GM19351 (cell line): ENCODE results near the gene ESRP2.

ENCODE experiments used
- ATAC-seq: cut with Tn5 transposase; IDR thresholded peaks from one replicate; pipeline ENCODE4 v1.9.1; 2021; ENCODE audit warnings: mild to moderate bottlenecking, moderate library complexity; ENCODE audit not compliant: unreplicated experiment

ESRP2 gene

GRCh38 chr16:68235887-68236136 is at the start of gene ESRP2:
Gene ESRP2, minus strand, starts transcription at chr16:68236127. Its CDS starts 82 bp downstream, at chr16:68236045.
- no peak for ATAC-seq

DNA sequence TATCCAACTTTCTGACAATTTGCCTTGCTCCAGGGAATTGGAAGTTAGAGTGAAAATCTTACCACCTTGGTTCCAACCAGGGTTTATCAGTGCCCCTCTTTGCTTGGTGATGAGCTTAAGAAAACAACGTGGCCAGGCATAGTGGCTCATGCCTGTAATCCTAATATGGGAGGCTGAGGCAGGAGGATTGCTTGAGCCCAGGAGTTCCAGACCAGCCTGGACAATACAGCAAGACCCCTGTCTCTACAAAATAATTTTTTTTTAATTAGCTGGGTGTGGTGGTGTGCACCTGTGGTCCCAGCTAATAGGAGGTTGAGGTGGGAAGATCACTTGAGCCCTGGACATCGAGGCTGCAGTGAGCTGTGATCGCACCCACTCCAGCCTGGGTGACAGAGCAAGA is 49.8 kb upstream of the ESRP2 start:
- ATAC-seq, result no peak

- ATAC-seq, result peak; percentile 59
Observed at GRCh38 chr16:68284847-68285246, 48.9 kb upstream of the ESRP2 start.

- peak; percentile 41 for ATAC-seq
Observed at GRCh38 chr16:68283801-68284598, 48.1 kb upstream of the ESRP2 start.

- ATAC-seq, result no peak
Observed at GRCh38 chr16:68283346-68283745, 47.4 kb upstream of the ESRP2 start.

- ATAC-seq, result no peak
Observed at GRCh38 chr16:68282064-68282452, 46.1 kb upstream of the ESRP2 start.

DNA sequence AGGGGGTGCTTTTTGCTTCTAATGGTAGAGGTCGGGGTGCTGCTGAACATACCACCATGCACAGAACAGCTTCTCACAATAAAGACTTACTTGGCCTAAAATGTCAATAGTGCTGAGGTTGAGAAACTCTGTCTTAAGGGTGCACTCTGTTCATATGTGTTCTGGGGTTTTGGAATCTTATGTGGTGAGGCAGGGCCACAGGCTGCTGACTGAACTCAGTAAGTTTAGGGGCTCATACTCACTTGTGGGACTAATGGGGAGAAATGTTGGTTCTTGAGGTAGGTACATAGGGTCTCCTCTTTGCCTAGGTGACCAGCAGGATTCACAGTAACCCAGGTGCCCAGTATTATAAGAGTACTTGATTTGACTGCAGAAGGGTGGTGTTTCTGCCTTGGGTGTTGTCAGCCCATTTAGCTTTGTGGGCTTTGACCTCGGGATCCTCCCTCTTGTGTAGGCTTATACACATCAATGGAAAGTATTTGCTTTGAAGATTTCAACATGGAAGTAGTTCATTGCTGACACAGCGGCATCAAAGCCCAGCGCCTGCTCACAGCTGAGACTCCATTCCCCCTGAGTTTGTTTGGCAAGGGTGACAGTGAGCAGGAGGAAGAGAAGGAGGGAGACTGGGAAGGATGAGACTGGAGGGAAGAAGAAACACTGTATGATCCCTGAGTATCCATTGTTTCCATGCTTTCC is 45.6 kb upstream of the ESRP2 start:
- no peak for ATAC-seq

DNA sequence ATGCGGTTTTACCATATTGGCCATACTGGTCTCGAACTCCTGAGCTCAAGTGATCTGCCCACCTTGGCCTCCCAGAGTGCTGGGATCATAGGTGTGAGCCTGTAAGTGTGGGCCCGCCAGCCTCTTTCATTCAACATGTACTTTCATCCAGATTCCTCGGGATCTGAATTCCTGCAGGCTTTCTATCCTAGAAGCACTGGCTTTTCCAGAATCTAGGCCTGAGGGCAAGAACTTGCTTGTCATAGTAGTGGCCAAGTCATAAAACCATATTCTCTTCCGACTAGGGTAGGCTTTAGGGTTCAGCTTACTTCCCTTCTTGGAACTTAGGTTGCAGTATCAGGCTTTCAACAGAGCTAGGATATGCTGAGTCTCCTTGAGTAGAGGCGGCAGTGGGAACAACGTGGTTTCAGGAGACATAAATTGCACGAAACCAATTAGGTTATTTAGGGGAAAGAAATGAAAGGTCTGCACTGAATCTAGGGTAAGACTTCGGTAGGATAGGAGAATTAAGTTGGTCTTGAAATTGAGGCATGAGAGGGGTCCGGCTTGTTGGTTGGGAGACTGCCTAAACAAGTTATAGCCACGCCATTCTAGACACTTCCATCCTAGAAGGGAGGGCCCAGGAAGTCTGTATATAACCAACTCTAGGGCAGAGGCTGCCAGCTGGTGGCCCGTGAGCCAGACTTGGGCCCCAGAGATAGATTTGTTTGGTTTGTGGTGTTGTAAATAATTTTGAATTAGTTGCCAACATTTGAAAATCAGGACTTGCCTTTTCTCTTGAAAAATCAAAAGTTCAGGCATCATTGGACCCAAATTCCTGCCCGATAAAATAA is 44.0 kb upstream of the ESRP2 start:
- no peak for ATAC-seq

DNA sequence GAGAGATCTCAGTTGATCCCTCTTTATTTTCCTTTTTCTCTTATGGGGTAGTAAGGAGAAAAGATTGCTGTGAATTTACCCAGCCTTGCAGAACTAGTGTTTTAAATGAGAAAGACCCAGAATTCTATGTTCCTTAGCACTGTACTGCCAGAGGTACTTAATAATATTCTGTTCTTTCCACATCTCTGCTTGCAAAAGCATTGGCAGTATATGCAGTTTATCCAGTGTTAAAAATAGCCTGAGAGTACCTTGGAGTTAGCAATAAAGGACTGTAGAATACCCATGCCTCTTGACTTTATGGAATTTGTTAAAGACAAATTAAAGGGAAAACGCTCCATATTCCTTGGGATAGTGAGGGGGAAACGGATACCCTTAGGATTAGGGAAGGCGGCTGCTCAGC is 40.3 kb upstream of the ESRP2 start:
- ATAC-seq, result no peak

DNA sequence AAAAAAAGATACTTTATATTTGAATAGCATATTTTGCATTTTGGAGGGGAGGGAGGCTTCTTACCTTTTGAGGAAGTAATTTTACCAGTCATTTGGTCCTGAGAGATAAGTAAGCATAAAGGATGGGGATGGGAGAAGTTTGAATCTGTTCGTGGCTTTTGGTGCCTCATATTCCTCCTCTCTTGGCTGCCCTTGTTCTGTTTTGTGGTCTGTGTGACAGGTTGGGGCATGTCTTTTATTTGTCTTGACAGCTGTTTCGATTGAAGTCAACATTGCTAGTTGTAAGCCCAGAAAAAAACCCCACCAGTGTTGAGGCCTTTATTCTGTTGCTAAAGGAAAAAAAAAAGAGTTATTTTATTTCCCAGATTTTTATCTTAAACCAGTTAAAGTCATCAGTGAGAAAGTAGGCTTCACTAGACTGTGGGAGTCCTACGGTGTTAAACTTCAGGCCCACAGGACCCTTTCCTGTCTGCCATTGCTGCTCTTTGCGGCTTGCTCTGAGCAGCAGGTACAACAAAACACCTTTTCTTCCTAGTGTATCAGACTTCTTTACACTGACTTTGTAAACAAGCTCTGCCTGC is 39.8 kb upstream of the ESRP2 start:
- ATAC-seq, result peak; percentile 66

DNA sequence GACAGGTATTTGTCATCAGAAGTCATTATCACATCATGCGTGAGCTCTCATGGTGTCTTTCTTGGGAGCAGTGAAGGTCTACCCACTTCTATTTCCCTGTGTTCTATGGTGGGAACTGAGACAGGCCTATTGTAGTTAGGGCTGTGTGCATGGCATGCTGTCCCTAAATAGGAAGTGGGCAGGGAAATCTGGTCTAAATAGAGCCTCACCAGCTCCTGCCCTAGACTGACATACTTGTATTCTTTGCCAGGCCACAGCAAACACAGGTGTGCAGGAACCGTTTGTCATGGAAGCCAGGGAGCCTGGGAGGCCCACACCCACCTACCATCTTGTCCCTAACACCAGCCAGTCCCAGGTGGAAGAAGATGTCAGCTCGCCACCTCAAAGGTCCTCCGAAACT is 38.5 kb upstream of the ESRP2 start:
- ATAC-seq, result no peak

DNA sequence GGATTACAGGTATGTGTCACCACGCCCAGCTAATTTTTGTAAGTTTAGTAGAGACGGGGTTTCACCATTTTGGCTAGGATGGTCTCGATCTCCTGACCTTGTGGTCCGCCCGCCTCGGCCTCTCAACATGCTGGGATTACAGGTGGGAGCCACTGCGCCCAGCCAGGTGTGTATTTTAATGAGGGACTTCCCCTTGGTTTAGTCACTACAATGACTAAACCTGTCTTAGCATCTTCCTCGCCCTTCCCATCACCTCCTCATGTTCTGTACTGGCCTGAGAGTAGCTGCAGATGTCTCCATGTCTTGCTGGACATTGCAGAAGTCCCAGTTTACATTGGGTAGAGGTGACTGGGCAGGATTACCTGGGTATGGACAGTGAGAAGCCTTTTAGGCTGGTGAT is 38.0 kb upstream of the ESRP2 start:
- no peak for ATAC-seq

DNA sequence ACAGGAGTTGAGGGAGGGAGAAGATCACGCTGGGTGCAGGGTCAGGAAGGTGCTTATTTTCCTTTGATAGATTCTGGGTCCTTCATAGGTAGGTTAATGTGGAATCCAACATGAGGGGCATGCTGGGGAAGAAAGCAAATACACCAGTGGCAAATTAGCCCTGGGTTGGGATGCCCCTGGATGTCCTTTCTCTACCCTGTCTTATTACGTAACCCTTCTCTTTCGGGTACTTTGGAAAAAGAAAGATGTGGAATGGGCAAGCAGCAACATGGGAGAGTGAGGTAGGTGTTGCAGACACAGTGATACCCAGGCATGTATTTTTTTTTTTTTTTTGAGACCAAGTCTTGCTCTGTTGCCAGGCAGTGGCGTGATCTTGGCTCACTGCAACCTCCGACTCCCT is 37.5 kb upstream of the ESRP2 start:
- ATAC-seq, result no peak

DNA sequence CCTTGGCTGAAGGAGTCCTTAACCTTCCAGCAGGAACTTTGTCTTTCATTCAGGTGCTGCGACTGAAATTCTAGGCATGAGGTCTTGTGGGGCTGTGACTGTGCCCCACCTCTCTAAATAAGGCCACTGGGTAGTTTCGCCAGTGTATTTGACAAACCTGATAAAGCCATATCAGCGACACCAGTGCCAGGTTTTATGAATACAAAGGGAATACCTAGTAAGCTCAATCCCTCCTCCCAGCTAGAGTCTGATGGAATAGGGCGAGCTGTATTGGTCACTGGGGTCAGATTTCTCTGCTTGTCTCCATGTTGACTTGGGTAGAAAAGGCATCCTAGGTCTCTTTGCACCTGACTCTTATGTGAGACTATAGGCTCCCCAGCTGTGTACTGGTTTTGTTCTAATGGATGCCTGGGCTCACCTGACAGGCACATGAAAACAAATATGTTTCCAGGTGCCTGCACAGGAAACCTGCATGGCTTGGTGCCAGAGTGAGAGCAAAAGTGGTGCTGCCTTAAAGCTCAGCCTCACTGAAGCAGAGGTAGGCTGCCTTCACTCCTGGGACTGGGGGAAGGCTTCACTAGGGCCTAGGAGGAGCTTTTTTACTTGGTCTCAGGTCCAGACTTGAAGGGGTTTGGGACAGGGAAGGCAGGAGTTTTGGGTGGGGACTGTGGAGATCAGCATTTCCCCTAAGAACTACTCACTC is 36.7 kb upstream of the ESRP2 start:
- ATAC-seq, result no peak

DNA sequence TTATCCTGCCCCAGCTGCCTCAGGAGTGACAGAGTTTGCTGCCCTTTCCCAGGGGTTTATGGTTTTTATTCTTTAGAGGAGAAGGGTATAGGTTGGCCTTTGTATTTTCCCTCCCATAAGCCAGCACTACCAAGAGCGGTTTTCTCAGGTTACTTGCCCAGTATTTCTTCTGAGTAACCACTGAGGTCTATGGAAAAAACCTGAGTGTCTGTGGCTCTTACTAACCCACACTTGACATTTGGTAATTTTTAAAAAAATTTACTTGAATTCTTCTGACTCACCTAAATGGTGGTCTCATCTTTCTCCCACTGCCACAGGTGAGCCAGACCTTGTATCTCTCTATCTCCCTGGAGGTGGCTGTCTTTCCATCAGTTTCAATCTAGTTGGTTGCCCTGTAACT is 34.4 kb upstream of the ESRP2 start:
- no peak for ATAC-seq

DNA sequence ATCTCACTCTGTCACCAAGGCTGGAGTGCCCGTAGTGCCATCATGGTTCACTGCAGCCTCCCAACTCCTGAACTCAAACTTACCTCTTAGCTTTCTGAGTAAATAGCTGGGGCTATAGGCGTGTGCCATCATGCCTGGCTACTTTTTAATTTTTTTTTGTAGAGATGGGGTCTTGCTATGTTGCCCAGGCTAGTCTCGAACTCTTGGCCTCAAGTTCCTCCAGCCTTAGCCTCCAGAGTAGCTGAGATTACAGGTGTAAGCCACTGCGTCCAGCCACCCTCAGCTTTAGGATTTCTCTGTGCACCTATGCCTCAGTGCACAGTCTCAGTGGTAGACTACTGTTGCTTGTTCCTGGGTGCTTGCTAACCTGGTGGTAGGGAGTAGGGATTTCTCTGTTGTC is 33.9 kb upstream of the ESRP2 start:
- no peak for ATAC-seq

DNA sequence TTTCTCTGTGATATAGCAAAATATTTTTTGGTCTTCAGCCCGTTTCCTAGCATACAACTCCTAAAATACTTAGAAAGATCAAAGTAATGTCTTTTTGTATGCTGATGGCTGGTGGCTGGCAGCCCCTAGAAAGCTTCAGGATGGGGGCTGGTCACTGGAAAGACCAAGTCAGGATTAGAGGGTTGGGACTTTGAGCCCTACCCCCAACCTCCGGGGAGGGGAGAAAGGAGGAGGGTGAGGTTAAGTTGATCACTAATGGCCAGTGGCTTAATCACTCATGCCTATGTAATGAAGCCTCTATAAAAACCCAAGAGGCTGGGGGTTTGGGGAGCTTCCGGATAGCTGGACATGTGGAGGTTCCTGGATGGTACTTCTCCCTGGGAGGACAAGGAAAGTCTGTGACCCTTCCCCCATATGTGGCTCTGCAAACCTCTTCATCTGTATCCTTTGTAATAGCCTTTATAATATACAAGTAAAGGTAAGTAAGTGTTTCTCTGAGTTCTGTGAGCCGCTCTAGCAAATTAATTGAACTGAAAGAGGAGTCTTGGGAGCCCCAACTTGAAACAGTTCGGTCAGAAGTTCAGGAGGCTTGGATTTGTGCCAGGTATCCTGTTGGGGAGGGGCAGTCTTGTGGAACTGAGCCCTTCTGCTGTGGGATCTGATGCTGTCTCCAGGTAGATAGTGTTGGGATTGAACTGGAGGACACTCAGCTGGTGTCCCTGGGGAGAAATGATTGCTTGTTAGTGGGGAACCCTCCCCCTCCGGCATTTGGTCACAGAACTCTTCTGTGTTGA is 31.9 kb upstream of the ESRP2 start:
- no peak for ATAC-seq

DNA sequence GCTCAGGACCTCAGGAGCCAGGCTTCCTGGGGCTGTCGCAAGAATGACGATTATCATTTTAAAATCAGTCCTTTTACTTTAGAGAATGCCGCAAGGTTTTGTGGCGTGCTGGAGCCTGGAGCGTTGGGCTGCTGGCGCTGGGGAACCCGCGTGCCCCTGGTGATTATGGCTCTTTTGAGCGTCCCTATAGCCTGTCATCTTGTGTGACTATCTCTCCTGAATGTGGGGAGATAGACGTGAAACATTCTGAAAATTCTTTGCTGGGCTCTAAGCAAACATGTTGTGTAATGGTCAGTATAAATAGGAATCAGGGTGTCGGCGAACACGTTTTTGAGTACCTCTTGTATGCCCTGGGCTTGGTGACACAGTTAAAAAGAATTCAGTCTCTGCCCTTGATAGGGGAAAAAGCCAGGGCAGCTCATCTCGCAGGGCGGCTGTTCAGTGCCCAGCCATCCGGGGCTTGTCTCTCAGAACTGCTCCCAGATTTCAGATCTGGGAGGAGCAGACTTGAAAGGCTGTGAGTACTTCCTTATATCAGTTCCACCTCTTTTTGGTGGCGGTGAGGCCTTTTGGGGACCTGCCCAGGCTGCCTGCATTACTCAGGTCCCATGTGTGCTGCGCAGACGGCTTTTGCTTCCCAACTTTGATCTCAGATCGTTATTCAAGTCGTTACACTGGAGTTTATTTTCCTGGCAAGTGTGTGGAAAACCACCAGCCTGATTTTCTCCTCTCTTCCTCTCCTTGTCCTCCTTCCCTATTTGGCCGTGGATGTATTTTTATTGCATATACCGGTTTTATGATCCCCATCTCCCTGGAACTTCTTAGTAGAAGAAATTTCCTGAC is 29.4 kb upstream of the ESRP2 start:
- peak; percentile 4 for ATAC-seq
